MCF 10A (cell line): ENCODE data around the gene CALD1. TPM values are rescaled to one million over a fixed set of nuclear protein-coding genes. Genes with fewer than 3 reads are reported as not detected.

Source experiments
- BruUV-seq: library from RNA; stranded (reverse); fragments of 400-500 nt; replicated peaks from 2 replicates; lab custom pipeline; 2021; lab: Mats Ljungman, UMichigan
- CTCF ChIA-PET: fragments of 300-600 bp; sonication (Branson Sonifier 250); formaldehyde crosslinking; extraction: SDS; loops from one replicate; lab custom pipeline; 2021; ENCODE audit warnings: antibody characterized with exemption, inconsistent platforms; lab: Yijun Ruan, JAX
- POLR2A ChIA-PET: fragments of 300-600, 350-650 bp; sonication (Branson Sonifier 250); formaldehyde crosslinking; extraction: SDS; loops from one replicate; lab custom pipeline; 2020; ENCODE audit warnings: antibody characterized with exemption, inconsistent platforms; lab: Yijun Ruan, JAX
- DNase-seq: peaks from one replicate; pipeline ENCODE4 v3.0.0-alpha.2; 2018; ENCODE audit not compliant: unreplicated experiment
- H3K27ac Mint-ChIP-seq: one replicate; pipeline ENCODE4 v1.8.0; 2022; ENCODE audit warnings: mild to moderate bottlenecking, low read depth, mixed read lengths; ENCODE audit not compliant: unreplicated experiment
- H3K27me3 Mint-ChIP-seq: one replicate; pipeline ENCODE4 v1.8.0; 2022; ENCODE audit warnings: mixed read lengths; ENCODE audit not compliant: insufficient read depth, unreplicated experiment
- H3K36me3 Mint-ChIP-seq: one replicate; pipeline ENCODE4 v1.8.0; 2022; ENCODE audit warnings: mild to moderate bottlenecking, moderate library complexity, mixed read lengths; ENCODE audit not compliant: insufficient read depth, unreplicated experiment
- H3K4me1 Mint-ChIP-seq: one replicate; pipeline ENCODE4 v1.8.0; 2022; ENCODE audit warnings: mixed read lengths; ENCODE audit not compliant: insufficient read depth, unreplicated experiment
- H3K4me3 Mint-ChIP-seq: one replicate; pipeline ENCODE4 v1.8.0; 2022; ENCODE audit warnings: mild to moderate bottlenecking, moderate library complexity, mixed read lengths; ENCODE audit not compliant: unreplicated experiment
- H3K9me3 Mint-ChIP-seq: one replicate; pipeline ENCODE4 v1.8.0; 2022; ENCODE audit warnings: mixed read lengths; ENCODE audit not compliant: unreplicated experiment
- intact Hi-C: fragments of 100-400 bp; cut with micrococcal nuclease; formaldehyde crosslinking; loops from 2 replicates; pipeline ENCODE4 v1.14.1; 2022
- total RNA-seq: library from RNA; stranded (reverse); gene quantifications from 2 replicates; pipeline ENCODE4 v1.2.3, GENCODE V29; 2022
- TF ChIP-seq, protein P1 (sequence below): fragments of 200-600 bp; IDR thresholded peaks from one replicate; pipeline ENCODE4 v1.8.0; 2022; ENCODE audit warnings: antibody characterized with exemption, mild to moderate bottlenecking; ENCODE audit not compliant: unreplicated experiment

The CALD1 gene
- total RNA-seq, 1 experiment from 2014 or later = 183 TPM

DNA sequence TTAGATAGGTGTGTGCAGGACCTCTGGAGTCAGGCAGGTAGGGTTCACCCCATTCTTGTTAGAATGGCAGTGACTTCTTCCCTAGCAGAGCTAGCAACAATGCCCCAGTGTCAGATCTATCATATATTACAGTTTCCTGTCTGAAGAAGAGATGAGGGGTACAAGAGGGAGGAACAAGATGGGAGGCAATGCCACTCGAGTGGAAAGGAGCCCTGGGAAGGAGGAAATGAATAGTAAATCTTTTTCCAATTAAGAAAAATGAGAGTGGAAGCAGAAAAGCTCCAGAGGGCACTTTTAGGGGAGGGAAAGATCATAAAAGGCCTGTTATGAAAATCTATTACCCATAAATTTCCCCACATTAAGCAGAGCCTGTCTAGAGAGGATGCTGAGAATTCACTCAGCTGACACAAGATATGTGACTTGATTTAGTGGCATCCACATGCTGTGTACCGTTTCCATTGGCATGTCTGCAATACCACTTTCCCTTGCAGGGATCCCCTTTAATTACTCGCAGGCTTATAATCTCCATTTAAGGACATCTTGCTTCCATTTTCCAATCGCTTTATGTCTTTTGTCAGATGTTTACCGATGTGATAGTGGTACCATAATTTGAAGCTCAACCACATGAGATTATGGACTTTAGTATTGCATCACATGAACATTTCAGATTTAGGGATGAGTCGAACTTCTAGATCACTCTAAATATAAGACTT, 136.9 kb downstream of the CALD1 start:
- ChIA-PET POLR2A (interaction anchor here (0.7 to 1.8 kb wide), 2 partner anchors 9 to 24 kb away, joined by 3 to 4 read pairs; no protein-coding TSS in a partner anchor), CTCF (interaction anchor here (1.3 kb wide), 2 partner anchors 12 to 21 kb away, joined by 5 to 6 read pairs; no protein-coding TSS in a partner anchor)
- BruUV-seq = no TSS peak
- H3K9me3 Mint-ChIP-seq = no peaks in the 10 kb centered on the region
- H3K27ac Mint-ChIP-seq = peak overlapping the region; percentile 4
- intact Hi-C loops = no loop called here
- peaks cover 32% of the 10 kb centered on the region for H3K4me1 Mint-ChIP-seq
- TF ChIP-seq, protein P1, sequence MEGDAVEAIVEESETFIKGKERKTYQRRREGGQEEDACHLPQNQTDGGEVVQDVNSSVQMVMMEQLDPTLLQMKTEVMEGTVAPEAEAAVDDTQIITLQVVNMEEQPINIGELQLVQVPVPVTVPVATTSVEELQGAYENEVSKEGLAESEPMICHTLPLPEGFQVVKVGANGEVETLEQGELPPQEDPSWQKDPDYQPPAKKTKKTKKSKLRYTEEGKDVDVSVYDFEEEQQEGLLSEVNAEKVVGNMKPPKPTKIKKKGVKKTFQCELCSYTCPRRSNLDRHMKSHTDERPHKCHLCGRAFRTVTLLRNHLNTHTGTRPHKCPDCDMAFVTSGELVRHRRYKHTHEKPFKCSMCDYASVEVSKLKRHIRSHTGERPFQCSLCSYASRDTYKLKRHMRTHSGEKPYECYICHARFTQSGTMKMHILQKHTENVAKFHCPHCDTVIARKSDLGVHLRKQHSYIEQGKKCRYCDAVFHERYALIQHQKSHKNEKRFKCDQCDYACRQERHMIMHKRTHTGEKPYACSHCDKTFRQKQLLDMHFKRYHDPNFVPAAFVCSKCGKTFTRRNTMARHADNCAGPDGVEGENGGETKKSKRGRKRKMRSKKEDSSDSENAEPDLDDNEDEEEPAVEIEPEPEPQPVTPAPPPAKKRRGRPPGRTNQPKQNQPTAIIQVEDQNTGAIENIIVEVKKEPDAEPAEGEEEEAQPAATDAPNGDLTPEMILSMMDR = no peak
- no peak overlapping the region for H3K4me3 Mint-ChIP-seq
- no peak for DNase-seq
- no peaks in the 10 kb centered on the region for H3K27me3 Mint-ChIP-seq
- peaks cover 25% of the 10 kb centered on the region for H3K36me3 Mint-ChIP-seq

DNA sequence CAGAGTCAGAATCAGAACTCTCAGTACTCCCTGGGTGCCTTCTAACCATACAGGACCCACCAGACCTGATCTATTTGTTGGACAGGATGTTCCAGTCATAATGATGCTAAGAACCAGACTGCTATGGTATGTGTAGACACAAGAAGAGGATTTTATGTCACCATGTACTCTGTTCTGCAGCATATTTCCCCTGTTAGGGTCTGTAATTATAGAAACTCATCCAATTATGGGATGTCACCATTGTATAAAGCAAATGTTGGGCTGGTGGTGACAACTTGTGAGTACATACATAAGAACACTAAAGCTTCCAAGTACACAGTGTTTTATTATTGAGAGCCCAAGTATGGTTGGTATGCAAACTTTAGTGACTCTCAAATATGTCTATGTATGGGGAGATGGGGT, 139.8 kb downstream of the CALD1 start:
- peaks cover 32% of the 10 kb centered on the region for H3K4me1 Mint-ChIP-seq

DNA sequence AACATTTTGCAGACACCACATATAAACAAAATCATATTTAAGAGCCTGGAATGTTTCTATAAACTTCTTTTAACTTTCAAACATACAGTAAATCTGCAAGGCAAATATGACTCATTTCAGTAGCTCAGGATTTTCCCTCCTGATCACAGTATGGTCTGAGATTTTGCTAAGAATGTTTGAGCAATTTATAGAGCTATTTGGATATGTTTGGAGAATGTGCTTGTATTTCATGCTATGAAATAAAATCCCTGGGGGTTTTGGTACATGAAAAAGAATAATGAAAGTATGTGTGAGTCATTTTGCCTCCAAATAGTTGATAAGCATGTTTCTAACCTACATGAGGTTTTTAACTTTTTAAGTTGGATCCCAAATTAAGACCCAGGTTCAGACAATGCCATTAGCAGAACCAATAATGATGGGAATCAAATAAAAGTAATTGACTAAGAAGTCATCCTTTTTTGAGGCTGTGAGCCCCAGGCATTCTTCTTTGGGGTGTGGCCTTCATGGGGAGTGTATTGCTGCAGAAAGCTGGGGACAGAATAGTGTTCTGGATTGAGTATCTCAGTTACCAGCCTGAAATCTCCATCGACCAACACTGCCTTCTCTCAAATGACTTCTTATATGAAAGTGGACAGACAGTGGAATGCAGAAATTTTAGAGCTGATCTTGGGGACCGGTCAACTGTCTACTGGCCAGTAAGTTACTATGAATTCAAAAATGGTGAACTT, 140.8 kb downstream of the CALD1 start:
- intact Hi-C loops = no loop called here
- DNase-seq = peak; percentile 60
- BruUV-seq = no TSS peak
- TF ChIP-seq, protein P1 = no peak
- peaks cover 16% of the 10 kb centered on the region for H3K36me3 Mint-ChIP-seq
- POLR2A ChIA-PET = interaction anchor here (0.7 to 1.8 kb wide), 10 partner anchors 15 to 165 kb away, joined by 3 to 7 read pairs (median 4); no protein-coding TSS in a partner anchor
- H3K9me3 Mint-ChIP-seq = peaks cover 6% of the 10 kb centered on the region
- peak overlapping the region; percentile 31 for H3K4me3 Mint-ChIP-seq
- CTCF ChIA-PET = interaction anchor here (0.7 kb wide), 1 partner anchor 182 kb away, joined by 3 read pairs; no protein-coding TSS in a partner anchor
- H3K27ac Mint-ChIP-seq = peak overlapping the region; percentile 16
- peaks cover 27% of the 10 kb centered on the region for H3K4me1 Mint-ChIP-seq
- H3K27me3 Mint-ChIP-seq = no peaks in the 10 kb centered on the region

More for the DNA sequence above, 139.8 kb downstream of the CALD1 start:
- peaks cover 25% of the 10 kb centered on the region for H3K36me3 Mint-ChIP-seq
- H3K27me3 Mint-ChIP-seq = no peaks in the 10 kb centered on the region
- H3K27ac Mint-ChIP-seq = peak overlapping the region; percentile 87
- POLR2A ChIA-PET = interaction anchor here (0.7 to 1.8 kb wide), 4 partner anchors 14 to 46 kb away, joined by 3 to 7 read pairs (median 6); no protein-coding TSS in a partner anchor
- no peaks in the 10 kb centered on the region for H3K9me3 Mint-ChIP-seq
- no peak for DNase-seq
- no peak overlapping the region for H3K4me3 Mint-ChIP-seq
- BruUV-seq = no TSS peak
- TF ChIP-seq, protein P1 = no peak
- CTCF ChIA-PET = interaction anchor here (0.6 to 1.1 kb wide), 2 partner anchors 20 to 230 kb away, joined by 3 read pairs; no protein-coding TSS in a partner anchor
- intact Hi-C loops = no loop called here
